Mesenchymal stem cell (in vitro differentiated cells and primary cell): ENCODE data around the gene FAT4.

Experiments used
- DNase-seq: peaks from one replicate; pipeline ENCODE4 v3.0.0-alpha.2; 2013
- H2AFZ ChIP-seq: one replicate; pipeline ENCODE4 v1.6.1; 2013; ENCODE audit warnings: low read depth, mild to moderate bottlenecking, control low read depth, inconsistent platforms, low read length, moderate library complexity
- H2AK5ac ChIP-seq: 2 replicates; pipeline ENCODE4 v1.6.1; 2013; ENCODE audit warnings: low read length, moderate library complexity, mild to moderate bottlenecking, inconsistent platforms; ENCODE audit not compliant: severe bottlenecking
- H2BK120ac ChIP-seq: one replicate; pipeline ENCODE4 v1.6.1; 2013; ENCODE audit warnings: low read depth, mild to moderate bottlenecking, inconsistent platforms, low read length, moderate library complexity
- H2BK12ac ChIP-seq, 2 experiments: one replicate each; pipeline ENCODE4 v1.6.1; 2013; ENCODE audit warnings: inconsistent platforms in 2 of 2, low read length in 2 of 2, mild to moderate bottlenecking in 2 of 2, moderate library complexity in 2 of 2, control low read depth in 1 of 2
- H2BK15ac ChIP-seq: one replicate; pipeline ENCODE4 v1.6.1; 2013; ENCODE audit warnings: mild to moderate bottlenecking, low read depth, inconsistent platforms; ENCODE audit not compliant: poor library complexity, severe bottlenecking
- H2BK5ac ChIP-seq: 2 replicates; pipeline ENCODE4 v1.6.1; 2013; ENCODE audit warnings: low read depth, mild to moderate bottlenecking, low read length, control low read depth, inconsistent platforms; ENCODE audit not compliant: poor library complexity, severe bottlenecking
- H3K14ac ChIP-seq, 2 experiments: one replicate each; pipeline ENCODE4 v1.6.1; 2013; ENCODE audit warnings: inconsistent platforms in 2 of 2, low read length in 2 of 2, control low read depth in 1 of 2, mild to moderate bottlenecking in 1 of 2, moderate library complexity in 1 of 2
- H3K18ac ChIP-seq, 2 experiments: one replicate each; pipeline ENCODE4 v1.6.1; 2013; ENCODE audit warnings: inconsistent platforms in 2 of 2, low read length in 2 of 2, control low read depth in 1 of 2, low read depth in 1 of 2, mild to moderate bottlenecking in 1 of 2
- H3K23ac ChIP-seq, 2 experiments: one replicate each; pipeline ENCODE4 v1.6.1; 2013; ENCODE audit warnings: inconsistent platforms in 2 of 2, low read length in 2 of 2, mild to moderate bottlenecking in 2 of 2, moderate library complexity in 2 of 2, control low read depth in 1 of 2
- H3K27ac ChIP-seq: 2 replicates; pipeline ENCODE4 v1.5.1; 2013; ENCODE audit warnings: mild to moderate bottlenecking, moderate library complexity, low read length, control low read depth, inconsistent platforms; ENCODE audit not compliant: poor library complexity, severe bottlenecking
- H3K27me3 ChIP-seq, 2 experiments: 2 replicates each; pipeline versions ENCODE4 v1.6.1 to v1.7.0; 2013; ENCODE audit warnings: low read length in 2 of 2, mild to moderate bottlenecking in 2 of 2, moderate library complexity in 2 of 2, control low read depth in 1 of 2, inconsistent platforms in 1 of 2; ENCODE audit not compliant: control insufficient read depth in 1 of 2, insufficient read depth in 1 of 2
- H3K36me3 ChIP-seq, 2 experiments: 2 replicates each; pipeline versions ENCODE4 v1.6.1 to v1.7.0; 2013; ENCODE audit warnings: low read length in 2 of 2, control low read depth in 1 of 2, inconsistent platforms in 1 of 2, low read depth in 1 of 2, mild to moderate bottlenecking in 1 of 2; ENCODE audit not compliant: insufficient read depth in 2 of 2, control insufficient read depth in 1 of 2
- H3K4ac ChIP-seq, 2 experiments: one replicate each; pipeline ENCODE4 v1.6.1; 2013; ENCODE audit warnings: inconsistent platforms in 2 of 2, low read length in 2 of 2, mild to moderate bottlenecking in 2 of 2, moderate library complexity in 2 of 2, control low read depth in 1 of 2, low read depth in 1 of 2
- H3K4me1 ChIP-seq: 2 replicates; pipeline ENCODE4 v1.6.1; 2013; ENCODE audit warnings: low read depth, low read length, control low read depth; ENCODE audit not compliant: control insufficient read depth, insufficient read depth
- H3K4me2 ChIP-seq: 2 replicates; pipeline ENCODE4 v1.6.1; 2013; ENCODE audit warnings: low read length, mild to moderate bottlenecking, inconsistent platforms; ENCODE audit not compliant: poor library complexity, severe bottlenecking
- H3K4me3 ChIP-seq, 2 experiments: 2 replicates each; pipeline versions ENCODE4 v1.5.1 to v1.7.0; 2013; ENCODE audit warnings: low read length in 2 of 2, mild to moderate bottlenecking in 2 of 2, control low read depth in 1 of 2, low read depth in 1 of 2; ENCODE audit not compliant: insufficient read depth in 1 of 2
- H3K79me1 ChIP-seq: replicated peaks from 2 replicates; pipeline ENCODE4 v1.6.1; 2013; ENCODE audit warnings: mild to moderate bottlenecking, control low read depth, low read length, inconsistent platforms; ENCODE audit not compliant: poor library complexity, severe bottlenecking
- H3K9ac ChIP-seq: 2 replicates; pipeline ENCODE4 v1.7.0; 2013; ENCODE audit warnings: mild to moderate bottlenecking, low read length, moderate library complexity
- H3K9me3 ChIP-seq: 2 replicates; pipeline ENCODE4 v1.7.0; 2013; ENCODE audit warnings: mild to moderate bottlenecking, low read length; ENCODE audit not compliant: control insufficient read depth
- H4K8ac ChIP-seq: one replicate; pipeline ENCODE4 v1.6.1; 2013; ENCODE audit warnings: inconsistent platforms, mild to moderate bottlenecking, low read length, moderate library complexity
- H4K91ac ChIP-seq: one replicate; pipeline ENCODE4 v1.6.1; 2013; ENCODE audit warnings: mild to moderate bottlenecking, low read length, inconsistent platforms
- WGBS: methylation state at CpG from one replicate; pipeline ENCODE4 v1.1.7; 2013; ENCODE audit warnings: mixed read lengths; 5-methylcytosine and 5-hydroxymethylcytosine counted together

Gene FAT4

GRCh38 chr4:125322366-125322730 is 7.6 kb downstream of the FAT4 start:
- Histone ChIP-seq H3K4me1 (peaks cover 6% of the 10 kb centered on the region), H3K4me3 (peak overlapping the region in 1 of 2 experiments; percentile 50), H3K4me2 (peak overlapping the region; percentile 52), H3K9me3 (no peaks in the 10 kb centered on the region), H3K79me1 (peaks cover 26% of the 10 kb centered on the region), H2BK120ac (no peak overlapping the region), H3K36me3 (no peaks in the 10 kb centered on the region), H4K91ac (no peak overlapping the region), H3K23ac (no peak overlapping the region), H2BK15ac (no peak overlapping the region), H4K8ac (no peak overlapping the region), H3K4ac (no peak overlapping the region), H3K18ac (no peak overlapping the region), H3K9ac (peak overlapping the region; percentile 70), H2AK5ac (no peak overlapping the region), H3K27ac (peak overlapping the region; percentile 64), H2BK5ac (no peak overlapping the region), H3K14ac (no peak overlapping the region), H2BK12ac (no peak overlapping the region), H2AFZ (no peak overlapping the region), H3K27me3 (no peaks in the 10 kb centered on the region)
- no CpG with 5 or more reads among the region's 1 CpG for whole genome bisulfite sequencing
- no peak for DNase-seq

GRCh38 chr4:125323654-125324053 is 8.9 kb downstream of the FAT4 start:
- Histone ChIP-seq H2AFZ (no peak overlapping the region), H3K23ac (no peak overlapping the region), H2BK12ac (no peak overlapping the region), H3K4ac (no peak overlapping the region), H2BK15ac (no peak overlapping the region), H2BK5ac (no peak overlapping the region), H3K27ac (no peak overlapping the region), H3K4me3 (peak overlapping the region in 1 of 2 experiments; percentile 47), H3K27me3 (no peaks in the 10 kb centered on the region), H3K4me1 (no peaks in the 10 kb centered on the region), H3K9me3 (no peaks in the 10 kb centered on the region), H3K79me1 (peaks cover 18% of the 10 kb centered on the region), H3K36me3 (no peaks in the 10 kb centered on the region), H3K4me2 (no peak overlapping the region), H4K8ac (no peak overlapping the region), H4K91ac (no peak overlapping the region), H2BK120ac (no peak overlapping the region), H3K14ac (no peak overlapping the region), H3K18ac (no peak overlapping the region), H3K9ac (peak overlapping the region; percentile 23), H2AK5ac (no peak overlapping the region)
- WGBS: 16% methylated on average over 2 of the region's 3 CpGs
- peak; percentile 53 for DNase-seq

DNA sequence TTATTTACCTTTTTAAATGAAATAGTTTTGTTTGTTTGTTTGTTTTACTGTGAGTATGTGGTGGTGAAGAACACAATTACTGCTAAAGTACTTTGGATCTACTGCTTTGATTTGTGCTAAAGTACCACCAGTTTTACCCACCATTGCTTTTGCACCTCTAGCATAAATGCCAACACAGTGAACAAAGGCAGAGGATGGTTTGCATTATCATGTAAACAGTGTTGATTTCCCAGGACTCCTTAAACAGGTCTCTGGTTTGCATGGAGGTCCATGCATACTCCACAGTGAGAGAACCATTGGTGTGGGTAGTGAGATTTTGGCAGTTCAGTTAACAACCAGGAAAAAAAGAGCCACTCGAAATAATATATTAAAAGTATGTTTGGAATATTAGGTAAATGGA is 11.0 kb downstream of the FAT4 start:
- no CpG with 5 or more reads among the region's 1 CpG for WGBS
- H2AFZ ChIP-seq: no peak overlapping the region

GRCh38 chr4:125331116-125331515 is 16.4 kb downstream of the FAT4 start:
- H3K4me2 ChIP-seq: no peak overlapping the region
- no CpG with 5 or more reads among the region's 2 CpGs for WGBS
- no peak overlapping the region for H3K4me3 ChIP-seq
- no peak for DNase-seq
- no peak overlapping the region for H2BK15ac ChIP-seq
- no peak overlapping the region for H3K14ac ChIP-seq
- H3K9me3 ChIP-seq: no peaks in the 10 kb centered on the region
- peaks cover 6% of the 10 kb centered on the region for H3K79me1 ChIP-seq
- H3K23ac ChIP-seq: no peak overlapping the region
- no peak overlapping the region for H3K4ac ChIP-seq
- H3K27ac ChIP-seq: no peak overlapping the region
- H3K36me3 ChIP-seq: no peaks in the 10 kb centered on the region
- H2AK5ac ChIP-seq: no peak overlapping the region
- no peak overlapping the region for H2BK120ac ChIP-seq
- H2AFZ ChIP-seq: no peak overlapping the region
- H3K9ac ChIP-seq: no peak overlapping the region
- no peak overlapping the region for H3K18ac ChIP-seq
- H4K8ac ChIP-seq: no peak overlapping the region
- peaks cover 2% of the 10 kb centered on the region for H3K4me1 ChIP-seq
- no peak overlapping the region for H2BK12ac ChIP-seq
- H4K91ac ChIP-seq: no peak overlapping the region
- H2BK5ac ChIP-seq: no peak overlapping the region
- H3K27me3 ChIP-seq: no peaks in the 10 kb centered on the region

More for the DNA sequence above, 11.0 kb downstream of the FAT4 start:
- H2BK5ac ChIP-seq: no peak overlapping the region
- no peak overlapping the region for H3K4me2 ChIP-seq
- DNase-seq: no peak
- no peak overlapping the region for H2BK120ac ChIP-seq
- H3K36me3 ChIP-seq: no peaks in the 10 kb centered on the region
- peaks cover 11% of the 10 kb centered on the region for H3K79me1 ChIP-seq
- H3K9me3 ChIP-seq: no peaks in the 10 kb centered on the region
- H2BK12ac ChIP-seq: no peak overlapping the region
- no peak overlapping the region for H2BK15ac ChIP-seq
- no peak overlapping the region for H3K9ac ChIP-seq
- no peak overlapping the region for H3K4me3 ChIP-seq
- H3K4ac ChIP-seq: no peak overlapping the region
- H3K18ac ChIP-seq: no peak overlapping the region
- H3K4me1 ChIP-seq: peaks cover under 1% of the 10 kb centered on the region
- H3K27ac ChIP-seq: no peak overlapping the region
- H2AK5ac ChIP-seq: peak overlapping the region; percentile 66
- H3K14ac ChIP-seq: no peak overlapping the region
- H3K27me3 ChIP-seq: no peaks in the 10 kb centered on the region
- no peak overlapping the region for H4K8ac ChIP-seq
- H3K23ac ChIP-seq: no peak overlapping the region
- no peak overlapping the region for H4K91ac ChIP-seq
